ENCODE results near the gene BASP1.
"Not testable (repeated sequence)": the region's sequence is repeated elsewhere in the genome, so short reads cannot be mapped to it uniquely, and the experiment has no call there.

The BASP1 gene

GRCh38 chr5:17185349-17185748 is 32.1 kb upstream of the BASP1 start:
- Histone ChIP-seq H3K4me1 (ENCODE audit: insufficient read depth, low read length) (peaks cover 4% of the 10 kb centered on the region), H3K36me3 (ENCODE audit: insufficient read depth, low read length) (no peaks in the 10 kb centered on the region), H2AFZ (ENCODE audit: low read depth, low read length) (no peak overlapping the region), H3K9me3 (ENCODE audit: low read length) (no peaks in the 10 kb centered on the region), H3K27me3 (ENCODE audit: insufficient read depth, low read length) (no peaks in the 10 kb centered on the region), H3K4me3 (ENCODE audit: low read length) (no peak overlapping the region)

DNA sequence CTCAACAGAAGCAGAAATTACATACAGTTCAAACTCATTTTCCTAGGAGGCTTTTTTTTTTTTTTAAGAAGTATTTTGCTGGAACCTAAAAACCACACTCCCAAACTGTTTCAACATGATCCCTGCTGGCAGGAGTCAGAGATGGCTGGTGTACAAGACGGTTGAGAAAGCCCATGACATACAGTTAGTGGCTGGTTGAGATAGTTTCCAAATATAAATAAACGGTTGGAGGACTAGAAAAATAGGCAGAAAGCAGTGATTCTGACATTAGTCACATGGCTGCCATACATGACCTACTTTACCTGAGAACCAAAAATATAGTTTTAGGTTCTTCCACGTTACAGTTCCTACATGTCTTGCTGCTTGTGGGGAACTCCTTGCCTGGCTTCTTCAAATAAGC is 31.7 kb upstream of the BASP1 start:
- no peaks in the 10 kb centered on the region for H3K36me3 ChIP-seq (ENCODE audit: insufficient read depth, low read length)
- H3K27me3 ChIP-seq (ENCODE audit: insufficient read depth, low read length): no peaks in the 10 kb centered on the region
- peaks cover 5% of the 10 kb centered on the region for H3K4me1 ChIP-seq (ENCODE audit: insufficient read depth, low read length)
- H3K4me3 ChIP-seq (ENCODE audit: low read length): no peak overlapping the region
- no peak overlapping the region for H2AFZ ChIP-seq (ENCODE audit: low read depth, low read length)
- H3K9me3 ChIP-seq (ENCODE audit: low read length): no peaks in the 10 kb centered on the region

GRCh38 chr5:17186256-17186655 is 31.2 kb upstream of the BASP1 start:
- Histone ChIP-seq H3K36me3 (ENCODE audit: insufficient read depth, low read length) (no peaks in the 10 kb centered on the region), H2AFZ (ENCODE audit: low read depth, low read length) (no peak overlapping the region), H3K4me3 (ENCODE audit: low read length) (no peak overlapping the region), H3K27me3 (ENCODE audit: insufficient read depth, low read length) (no peaks in the 10 kb centered on the region), H3K4me1 (ENCODE audit: insufficient read depth, low read length) (peaks cover 5% of the 10 kb centered on the region), H3K9me3 (ENCODE audit: low read length) (no peaks in the 10 kb centered on the region)

DNA sequence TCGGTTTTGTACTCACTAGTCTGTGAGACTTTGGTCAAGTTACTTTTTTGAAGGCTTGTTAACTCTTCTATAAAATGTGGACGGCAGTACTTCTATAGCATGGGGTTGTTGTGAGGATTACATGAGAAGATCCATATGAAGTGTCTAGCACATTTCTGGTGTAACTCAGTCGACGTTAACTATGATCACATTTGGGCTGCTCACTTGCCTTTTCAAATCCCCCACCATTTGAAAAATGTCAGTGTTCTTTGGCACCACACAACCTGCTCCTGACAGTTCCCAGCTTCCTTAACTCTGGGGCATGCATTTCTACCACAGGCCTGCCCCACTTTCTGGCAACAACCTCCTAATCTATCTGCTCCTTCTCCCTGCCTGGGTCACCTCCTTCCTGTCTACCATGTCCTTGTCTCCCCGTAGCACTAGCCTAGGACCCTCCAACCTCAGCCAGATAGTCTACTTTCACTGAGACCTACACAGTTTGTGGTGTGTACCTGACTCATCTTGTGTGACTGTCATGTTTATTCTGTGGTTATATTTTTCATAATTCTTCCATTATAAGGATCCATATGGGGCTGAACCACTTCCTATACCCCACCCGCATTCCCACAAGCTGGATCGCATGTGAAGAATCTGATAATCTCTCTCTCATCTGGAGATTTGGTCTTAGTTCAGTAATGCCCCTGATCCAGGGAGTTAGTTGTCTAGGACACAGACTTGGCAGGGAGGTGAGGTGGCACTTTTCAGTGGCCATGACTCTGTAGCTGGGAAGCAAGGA is 30.2 kb upstream of the BASP1 start:
- H3K36me3 ChIP-seq (ENCODE audit: insufficient read depth, low read length): no peaks in the 10 kb centered on the region
- no peaks in the 10 kb centered on the region for H3K9me3 ChIP-seq (ENCODE audit: low read length)
- no peaks in the 10 kb centered on the region for H3K27me3 ChIP-seq (ENCODE audit: insufficient read depth, low read length)
- H2AFZ ChIP-seq (ENCODE audit: low read depth, low read length): no peak overlapping the region
- H3K4me3 ChIP-seq (ENCODE audit: low read length): no peak overlapping the region
- peaks cover 5% of the 10 kb centered on the region for H3K4me1 ChIP-seq (ENCODE audit: insufficient read depth, low read length)

DNA sequence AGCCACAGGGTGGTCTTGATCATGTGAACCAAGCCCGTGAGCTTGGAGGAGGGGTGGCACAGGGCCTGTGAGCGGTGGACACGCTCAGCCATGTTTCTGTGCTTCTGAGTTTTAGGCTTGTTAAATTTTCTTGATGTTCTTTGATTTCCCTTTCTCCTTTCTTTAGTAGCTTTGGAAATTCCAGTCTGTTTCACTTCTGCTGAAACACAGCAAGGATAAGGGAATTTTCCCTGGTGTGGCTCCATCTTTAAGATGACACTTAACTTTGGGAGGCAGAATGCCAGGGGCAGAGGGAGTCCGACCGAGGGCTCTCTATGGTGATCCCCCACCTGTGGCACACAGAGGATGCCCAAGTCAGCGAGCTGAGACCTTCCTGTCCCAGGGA is 29.7 kb upstream of the BASP1 start:
- Histone ChIP-seq H3K4me1 (ENCODE audit: insufficient read depth, low read length) (peaks cover 5% of the 10 kb centered on the region), H3K36me3 (ENCODE audit: insufficient read depth, low read length) (no peaks in the 10 kb centered on the region)

DNA sequence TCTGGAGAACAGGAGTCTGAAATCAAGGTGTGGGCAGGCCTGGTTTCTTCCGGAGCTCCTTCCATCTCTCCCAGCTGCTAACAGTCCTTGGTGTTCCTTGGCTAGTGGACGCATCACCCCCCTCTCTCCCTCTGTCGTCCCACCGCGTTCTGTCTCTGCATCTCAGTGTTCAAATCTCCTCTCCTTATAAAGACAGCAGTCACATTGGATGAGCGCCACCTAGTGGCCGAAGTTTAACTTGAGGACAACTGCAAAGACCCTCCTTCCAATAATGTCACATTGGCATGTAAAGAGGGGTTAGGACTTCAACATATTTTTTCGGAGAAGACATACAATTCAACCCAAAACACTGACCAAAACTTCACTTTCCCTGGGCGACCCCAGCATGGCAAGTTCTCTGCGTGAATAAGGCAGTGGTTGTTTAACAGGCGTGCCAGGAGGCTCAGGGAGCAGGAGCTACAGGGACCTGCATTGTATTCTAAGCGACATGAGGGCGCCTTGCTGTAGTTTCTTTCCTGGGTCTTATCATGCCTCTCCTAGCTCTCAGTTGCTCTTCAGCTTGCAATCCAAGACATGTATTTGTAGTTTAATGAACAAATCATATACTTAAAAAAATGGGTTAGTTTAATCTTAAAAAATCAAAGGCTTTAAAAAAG is 27.9 kb upstream of the BASP1 start:
- H2AFZ ChIP-seq (ENCODE audit: low read depth, low read length): no peak overlapping the region
- H3K4me1 ChIP-seq (ENCODE audit: insufficient read depth, low read length): peaks cover 5% of the 10 kb centered on the region
- H3K9me3 ChIP-seq (ENCODE audit: low read length): no peaks in the 10 kb centered on the region
- H3K36me3 ChIP-seq (ENCODE audit: insufficient read depth, low read length): no peaks in the 10 kb centered on the region
- H3K4me3 ChIP-seq (ENCODE audit: low read length): no peak overlapping the region
- H3K27me3 ChIP-seq (ENCODE audit: insufficient read depth, low read length): no peaks in the 10 kb centered on the region

More for the DNA sequence above, 29.7 kb upstream of the BASP1 start:
- no peak overlapping the region for H2AFZ ChIP-seq (ENCODE audit: low read depth, low read length)
- H3K4me3 ChIP-seq (ENCODE audit: low read length): no peak overlapping the region
- no peaks in the 10 kb centered on the region for H3K9me3 ChIP-seq (ENCODE audit: low read length)
- no peaks in the 10 kb centered on the region for H3K27me3 ChIP-seq (ENCODE audit: insufficient read depth, low read length)

- Histone ChIP-seq H3K27me3 (ENCODE audit: insufficient read depth, low read length) (no peaks in the 10 kb centered on the region), H2AFZ (ENCODE audit: low read depth, low read length) (no peak overlapping the region), H3K9me3 (ENCODE audit: low read length) (no peaks in the 10 kb centered on the region), H3K4me1 (ENCODE audit: insufficient read depth, low read length) (peaks cover 5% of the 10 kb centered on the region), H3K4me3 (ENCODE audit: low read length) (no peak overlapping the region), H3K36me3 (ENCODE audit: insufficient read depth, low read length) (no peaks in the 10 kb centered on the region)
These were observed 27.1 kb upstream of the BASP1 start for GRCh38 chr5:17190242-17190778.

DNA sequence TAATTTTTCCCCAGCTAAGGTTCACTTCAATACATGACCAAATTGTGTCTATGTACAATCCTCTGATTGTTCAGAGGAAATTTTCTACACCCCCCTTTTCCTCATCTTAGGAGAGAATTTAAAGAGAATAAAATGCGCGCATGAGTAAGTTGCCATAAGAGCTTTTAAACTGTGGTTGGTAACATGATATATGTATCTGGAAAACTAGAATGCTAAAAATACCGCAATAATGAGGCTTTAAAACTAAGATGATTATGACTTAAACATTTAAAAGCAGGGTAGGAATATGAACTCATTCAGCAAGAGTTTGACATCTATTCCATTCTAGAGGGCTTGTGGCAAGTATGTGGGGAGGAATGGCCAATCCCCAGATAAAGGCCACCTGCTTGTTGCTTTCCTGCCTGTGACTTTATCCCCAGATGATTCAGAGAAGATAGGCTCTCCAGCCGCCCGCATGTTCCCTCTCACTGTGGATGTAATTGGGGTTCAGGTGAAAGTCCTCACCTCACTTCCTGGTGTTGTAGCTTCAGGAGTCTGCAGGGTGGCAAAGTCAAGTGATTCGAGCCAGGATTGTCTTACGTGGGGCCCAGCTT is 26.5 kb upstream of the BASP1 start:
- Histone ChIP-seq H3K4me3 (ENCODE audit: low read length) (no peak overlapping the region), H3K9me3 (ENCODE audit: low read length) (no peaks in the 10 kb centered on the region), H3K27me3 (ENCODE audit: insufficient read depth, low read length) (no peaks in the 10 kb centered on the region)

DNA sequence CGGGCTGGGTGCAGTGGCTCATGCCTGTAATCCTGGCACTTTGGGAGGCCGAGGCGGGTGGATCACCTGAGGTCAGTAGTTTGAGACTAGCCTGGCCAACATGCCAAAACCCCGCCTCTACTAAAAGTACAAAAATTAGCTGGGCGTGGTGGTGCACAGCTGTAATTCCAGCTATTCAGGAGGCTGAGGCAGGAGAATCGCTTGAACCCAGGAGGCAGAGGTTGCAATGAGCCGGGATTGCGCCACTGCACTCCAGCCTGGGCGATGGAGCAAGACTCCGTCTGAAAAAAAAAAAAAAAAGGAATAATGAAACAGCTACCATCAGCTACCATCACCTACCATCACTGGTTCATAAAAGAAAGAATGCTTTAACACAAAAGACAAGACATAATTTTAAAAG is 25.9 kb upstream of the BASP1 start:
- not testable (repeated sequence) for H3K9me3 ChIP-seq (ENCODE audit: low read length); H3K27me3 ChIP-seq (ENCODE audit: insufficient read depth, low read length); H3K4me1 ChIP-seq (ENCODE audit: insufficient read depth, low read length); H3K36me3 ChIP-seq (ENCODE audit: insufficient read depth, low read length); H2AFZ ChIP-seq (ENCODE audit: low read depth, low read length); H3K4me3 ChIP-seq (ENCODE audit: low read length)

More for the DNA sequence above, 26.5 kb upstream of the BASP1 start:
- no peak overlapping the region for H2AFZ ChIP-seq (ENCODE audit: low read depth, low read length)
- H3K4me1 ChIP-seq (ENCODE audit: insufficient read depth, low read length): peaks cover 5% of the 10 kb centered on the region
- no peaks in the 10 kb centered on the region for H3K36me3 ChIP-seq (ENCODE audit: insufficient read depth, low read length)

DNA sequence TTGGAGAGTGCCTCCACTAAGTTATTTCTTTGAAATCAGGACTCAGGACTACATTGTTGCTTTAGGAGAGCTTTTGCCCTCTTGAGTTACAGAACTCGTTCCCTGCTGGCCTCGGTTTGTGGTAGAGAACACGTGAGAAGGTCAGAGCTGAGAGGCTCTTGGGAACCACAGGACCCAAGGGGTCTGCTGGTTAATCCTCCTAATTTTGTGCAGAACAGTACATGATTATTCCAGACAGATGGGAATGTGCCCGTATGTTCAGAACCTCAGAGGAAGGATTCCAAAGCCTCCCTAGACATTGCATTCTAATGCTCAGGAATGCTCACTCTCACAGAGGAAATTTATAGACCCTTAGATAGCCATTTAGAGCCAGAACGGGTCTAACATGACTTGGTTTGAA is 25.2 kb upstream of the BASP1 start:
- Histone ChIP-seq H3K36me3 (ENCODE audit: insufficient read depth, low read length) (no peaks in the 10 kb centered on the region), H3K27me3 (ENCODE audit: insufficient read depth, low read length) (no peaks in the 10 kb centered on the region), H2AFZ (ENCODE audit: low read depth, low read length) (no peak overlapping the region), H3K4me1 (ENCODE audit: insufficient read depth, low read length) (peaks cover 5% of the 10 kb centered on the region), H3K9me3 (ENCODE audit: low read length) (no peaks in the 10 kb centered on the region), H3K4me3 (ENCODE audit: low read length) (no peak overlapping the region)

GRCh38 chr5:17196024-17196423 is 21.4 kb upstream of the BASP1 start:
- no peak overlapping the region for H2AFZ ChIP-seq (ENCODE audit: low read depth, low read length)
- H3K9me3 ChIP-seq (ENCODE audit: low read length): peaks cover 4% of the 10 kb centered on the region
- H3K4me1 ChIP-seq (ENCODE audit: insufficient read depth, low read length): no peaks in the 10 kb centered on the region
- no peaks in the 10 kb centered on the region for H3K36me3 ChIP-seq (ENCODE audit: insufficient read depth, low read length)
- no peak overlapping the region for H3K4me3 ChIP-seq (ENCODE audit: low read length)
- H3K27me3 ChIP-seq (ENCODE audit: insufficient read depth, low read length): no peaks in the 10 kb centered on the region

DNA sequence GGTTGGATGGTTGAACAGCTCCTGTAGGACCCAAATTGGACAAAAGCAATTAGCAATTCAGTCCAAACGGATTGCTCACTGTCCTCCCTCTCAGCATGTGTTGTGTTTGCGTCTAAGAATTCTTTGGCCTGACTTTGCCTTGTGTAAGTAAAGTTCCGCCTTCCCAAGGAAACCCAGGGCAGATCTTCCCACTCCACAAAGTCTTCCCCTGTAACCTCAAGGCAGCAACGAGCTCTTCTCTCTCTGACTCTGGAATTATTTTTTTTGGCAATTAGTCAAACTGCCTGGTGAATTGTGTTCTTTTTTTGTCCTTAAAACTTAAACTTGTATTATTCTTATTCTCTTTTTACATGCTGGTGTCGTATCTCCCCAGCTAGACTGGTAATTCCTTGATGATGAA is 20.7 kb upstream of the BASP1 start:
- no peaks in the 10 kb centered on the region for H3K27me3 ChIP-seq (ENCODE audit: insufficient read depth, low read length)
- H3K36me3 ChIP-seq (ENCODE audit: insufficient read depth, low read length): no peaks in the 10 kb centered on the region
- no peak overlapping the region for H2AFZ ChIP-seq (ENCODE audit: low read depth, low read length)
- no peak overlapping the region for H3K4me3 ChIP-seq (ENCODE audit: low read length)
- H3K9me3 ChIP-seq (ENCODE audit: low read length): peaks cover 4% of the 10 kb centered on the region
- no peaks in the 10 kb centered on the region for H3K4me1 ChIP-seq (ENCODE audit: insufficient read depth, low read length)

DNA sequence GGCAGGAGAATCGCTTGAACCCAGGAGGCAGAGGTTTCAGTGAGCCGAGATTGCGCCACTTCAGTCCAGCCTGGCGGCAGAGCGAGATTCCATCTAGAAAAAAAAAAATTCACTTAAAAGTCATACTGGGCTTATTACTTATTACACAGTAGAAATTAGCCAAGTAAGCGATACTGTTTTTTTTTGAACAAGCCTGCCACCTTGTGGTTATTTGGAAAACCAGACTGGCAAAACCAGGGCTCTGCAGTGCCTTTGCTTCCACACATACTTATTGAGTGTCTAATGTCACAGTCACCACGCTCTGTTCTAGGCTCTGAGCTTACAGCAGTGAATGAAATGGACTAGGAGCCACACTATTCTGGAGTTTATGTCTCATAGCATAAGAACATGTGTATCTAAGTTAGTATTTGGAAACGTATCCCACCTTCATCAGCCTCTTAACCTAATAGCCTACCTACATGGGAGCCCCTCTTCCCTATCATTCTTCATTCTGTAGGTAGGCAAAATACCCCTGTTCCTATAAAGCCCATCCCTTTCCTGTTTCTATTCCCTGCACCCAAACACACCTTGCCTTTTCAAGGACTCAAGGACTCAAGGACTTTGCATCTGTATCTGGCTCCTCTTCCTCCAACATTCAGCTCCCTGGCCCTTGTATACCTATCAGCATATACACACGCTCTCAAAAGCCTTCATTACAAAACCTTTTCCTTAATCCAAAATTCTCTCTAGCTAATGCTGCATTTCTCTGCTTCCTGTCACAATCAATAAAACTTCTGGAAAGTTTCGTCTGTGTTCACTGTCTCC is 13.9 kb upstream of the BASP1 start:
- Histone ChIP-seq H3K36me3 (ENCODE audit: insufficient read depth, low read length) (no peaks in the 10 kb centered on the region), H2AFZ (ENCODE audit: low read depth, low read length) (no peak overlapping the region), H3K27me3 (ENCODE audit: insufficient read depth, low read length) (no peaks in the 10 kb centered on the region), H3K4me3 (ENCODE audit: low read length) (no peak overlapping the region), H3K9me3 (ENCODE audit: low read length) (no peaks in the 10 kb centered on the region), H3K4me1 (ENCODE audit: insufficient read depth, low read length) (no peaks in the 10 kb centered on the region)

All from neuron (in vitro differentiated cells).